ENCODE results near the gene TEAD4. TPM values are rescaled to one million over a fixed set of nuclear protein-coding genes. Genes with fewer than 3 reads are reported as not detected.

TEAD4 gene
- total RNA-seq, 1 experiment from 2014 or later, result 43.2 TPM

DNA sequence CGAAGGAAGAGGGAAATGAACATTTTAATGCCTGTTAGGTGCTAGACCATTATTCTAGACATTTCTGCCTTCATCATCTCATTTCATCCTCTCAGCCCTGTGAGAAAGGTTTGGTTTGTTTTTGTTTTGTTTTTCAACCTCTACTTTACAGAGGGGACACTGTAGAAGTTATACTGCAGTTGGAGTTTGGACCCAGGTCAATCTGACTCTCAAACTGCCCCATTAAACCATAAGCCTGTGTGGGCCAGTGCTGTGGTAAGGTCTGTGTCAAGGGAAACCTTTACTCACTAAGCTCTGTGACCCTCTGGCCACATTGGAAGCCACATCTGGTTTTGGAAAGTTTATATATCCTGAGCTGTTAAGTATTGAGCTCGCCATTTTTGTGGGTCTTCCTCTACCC is 8.5 kb downstream of the TEAD4 start:
- no peak overlapping the region for H3K27ac ChIP-seq (ENCODE audit: low read depth, low read length)
- H3K4me1 ChIP-seq (ENCODE audit: control insufficient read depth in 1 of 2, insufficient read depth in 2 of 2, low read length in 2 of 2), result 0 out of 4 replicates have a peak, but pooled peaks cover 2 to 3% of the 10 kb centered on the region in 2 experiments
- peaks cover 87% of the 10 kb centered on the region for H3K79me2 ChIP-seq (ENCODE audit: insufficient read depth, low read length)
- no peak overlapping the region for H3K4me2 ChIP-seq (ENCODE audit: low read length)
- H3K9ac ChIP-seq (ENCODE audit: low read length), result no peak overlapping the region
- no peak overlapping the region for H3K4me3 ChIP-seq (replicated peaks in 1 of 2; ENCODE audit: low read depth in 1 of 2, low read length in 2 of 2)
- DNase-seq (ENCODE audit: low read depth, low spot score) (no peak), ATAC-seq (no peak)
- no peaks in the 10 kb centered on the region for H3K27me3 ChIP-seq (ENCODE audit: insufficient read depth, low read length)
- ChIA-PET POLR2A (no interaction called here), RAD21 (ENCODE audit: low non-redundant PET in 1 of 2, low total read pairs in 2 of 2, uncharacterized antibody in 2 of 2, unreplicated experiment in 2 of 2) (no interaction called here), CTCF (no interaction called here)
- TF ChIP-seq SRF (IDR thresholded peaks at IDR 0.05; ENCODE audit: low read depth), result no peak
- TF ChIP-seq POLR2A (IDR thresholded peaks at IDR 0.05; ENCODE audit: borderline replicate concordance, extremely low read depth, insufficient read depth, insufficient read length), result no peak
- TF ChIP-seq, protein P1, sequence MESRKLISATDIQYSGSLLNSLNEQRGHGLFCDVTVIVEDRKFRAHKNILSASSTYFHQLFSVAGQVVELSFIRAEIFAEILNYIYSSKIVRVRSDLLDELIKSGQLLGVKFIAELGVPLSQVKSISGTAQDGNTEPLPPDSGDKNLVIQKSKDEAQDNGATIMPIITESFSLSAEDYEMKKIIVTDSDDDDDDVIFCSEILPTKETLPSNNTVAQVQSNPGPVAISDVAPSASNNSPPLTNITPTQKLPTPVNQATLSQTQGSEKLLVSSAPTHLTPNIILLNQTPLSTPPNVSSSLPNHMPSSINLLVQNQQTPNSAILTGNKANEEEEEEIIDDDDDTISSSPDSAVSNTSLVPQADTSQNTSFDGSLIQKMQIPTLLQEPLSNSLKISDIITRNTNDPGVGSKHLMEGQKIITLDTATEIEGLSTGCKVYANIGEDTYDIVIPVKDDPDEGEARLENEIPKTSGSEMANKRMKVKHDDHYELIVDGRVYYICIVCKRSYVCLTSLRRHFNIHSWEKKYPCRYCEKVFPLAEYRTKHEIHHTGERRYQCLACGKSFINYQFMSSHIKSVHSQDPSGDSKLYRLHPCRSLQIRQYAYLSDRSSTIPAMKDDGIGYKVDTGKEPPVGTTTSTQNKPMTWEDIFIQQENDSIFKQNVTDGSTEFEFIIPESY (IDR thresholded peaks at IDR 0.05; ENCODE audit: extremely low read depth, insufficient replicate concordance, low read length), result no peak
- TF ChIP-seq ZFX (IDR thresholded peaks at IDR 0.05), result no peak
- no peak for TF ChIP-seq CBX3 (IDR thresholded peaks at IDR 0.05; ENCODE audit: low read depth)
- TF ChIP-seq, protein P2, sequence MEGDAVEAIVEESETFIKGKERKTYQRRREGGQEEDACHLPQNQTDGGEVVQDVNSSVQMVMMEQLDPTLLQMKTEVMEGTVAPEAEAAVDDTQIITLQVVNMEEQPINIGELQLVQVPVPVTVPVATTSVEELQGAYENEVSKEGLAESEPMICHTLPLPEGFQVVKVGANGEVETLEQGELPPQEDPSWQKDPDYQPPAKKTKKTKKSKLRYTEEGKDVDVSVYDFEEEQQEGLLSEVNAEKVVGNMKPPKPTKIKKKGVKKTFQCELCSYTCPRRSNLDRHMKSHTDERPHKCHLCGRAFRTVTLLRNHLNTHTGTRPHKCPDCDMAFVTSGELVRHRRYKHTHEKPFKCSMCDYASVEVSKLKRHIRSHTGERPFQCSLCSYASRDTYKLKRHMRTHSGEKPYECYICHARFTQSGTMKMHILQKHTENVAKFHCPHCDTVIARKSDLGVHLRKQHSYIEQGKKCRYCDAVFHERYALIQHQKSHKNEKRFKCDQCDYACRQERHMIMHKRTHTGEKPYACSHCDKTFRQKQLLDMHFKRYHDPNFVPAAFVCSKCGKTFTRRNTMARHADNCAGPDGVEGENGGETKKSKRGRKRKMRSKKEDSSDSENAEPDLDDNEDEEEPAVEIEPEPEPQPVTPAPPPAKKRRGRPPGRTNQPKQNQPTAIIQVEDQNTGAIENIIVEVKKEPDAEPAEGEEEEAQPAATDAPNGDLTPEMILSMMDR (IDR thresholded peaks at IDR 0.05 in 2 of 3, conservative IDR thresholded peaks at IDR 0.05 in 1 of 3; ENCODE audit: borderline replicate concordance in 1 of 3, insufficient read depth in 1 of 3, low read depth in 2 of 3, low read length in 2 of 3), result no peak
- TF ChIP-seq SIN3A (IDR thresholded peaks at IDR 0.05; ENCODE audit: low read depth), result no peak
- TF ChIP-seq SP1 (IDR thresholded peaks at IDR 0.05; ENCODE audit: low read depth), result no peak
- no peak for TF ChIP-seq EGR1 (IDR thresholded peaks at IDR 0.05; ENCODE audit: low read depth)
- TF ChIP-seq, protein P3, sequence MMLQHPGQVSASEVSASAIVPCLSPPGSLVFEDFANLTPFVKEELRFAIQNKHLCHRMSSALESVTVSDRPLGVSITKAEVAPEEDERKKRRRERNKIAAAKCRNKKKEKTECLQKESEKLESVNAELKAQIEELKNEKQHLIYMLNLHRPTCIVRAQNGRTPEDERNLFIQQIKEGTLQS (IDR thresholded peaks at IDR 0.05), result no peak
- TF ChIP-seq ELF1 (IDR thresholded peaks at IDR 0.05; ENCODE audit: borderline replicate concordance, low read depth), result no peak
- no TSS peak for BruUV-seq (replicated peaks)
- intact Hi-C loops (cut with micrococcal nuclease), result no loop called here
- H4K20me1 ChIP-seq (ENCODE audit: insufficient read depth), result no peaks in the 10 kb centered on the region
- no peaks in the 10 kb centered on the region for H3K9me2 ChIP-seq (ENCODE audit: insufficient read depth)
- H3K36me3 ChIP-seq (ENCODE audit: control insufficient read depth in 1 of 2, insufficient read depth in 2 of 2, low read length in 2 of 2), result peaks cover 0 to 8% of the 10 kb centered on the region in 2 experiments; a peak in 1 of 4 replicates
- no peak overlapping the region for H2AFZ ChIP-seq (ENCODE audit: low read depth, low read length, poor library complexity, severe bottlenecking)
- no peaks in the 10 kb centered on the region for H3K9me3 ChIP-seq (ENCODE audit: control insufficient read depth in 1 of 2, insufficient read depth in 1 of 2, low read depth in 1 of 2, low read length in 2 of 2)
